Mesendoderm (in vitro differentiated cells): Measurements from ENCODE around the gene RGS8.

Source experiments
- DNase-seq: peaks from one replicate; pipeline ENCODE4 v3.0.0; 2013
- H2AK5ac ChIP-seq: 2 replicates; pipeline ENCODE4 v1.6.1; 2013; ENCODE audit warnings: low read length, inconsistent platforms
- H2BK120ac ChIP-seq: 2 replicates; pipeline ENCODE4 v1.6.1; 2013; ENCODE audit warnings: low read depth, mild to moderate bottlenecking, low read length, moderate library complexity, mixed read lengths
- H2BK15ac ChIP-seq: replicated peaks from 2 replicates; pipeline ENCODE4 v1.6.1; 2013; ENCODE audit warnings: low read depth, mild to moderate bottlenecking, moderate library complexity
- H2BK5ac ChIP-seq: 2 replicates; pipeline ENCODE4 v1.6.1; 2013; ENCODE audit warnings: low read length, inconsistent platforms
- H3K18ac ChIP-seq: 2 replicates; pipeline ENCODE4 v1.6.1; 2013; ENCODE audit warnings: mild to moderate bottlenecking, low read length, mixed read lengths
- H3K23ac ChIP-seq: one replicate; pipeline ENCODE4 v1.6.1; 2013; ENCODE audit warnings: low read length
- H3K27ac ChIP-seq: 2 replicates; pipeline ENCODE4 v1.5.1; 2013; ENCODE audit warnings: low read depth, mild to moderate bottlenecking, inconsistent platforms, low read length, moderate library complexity
- H3K27me3 ChIP-seq: 2 replicates; pipeline ENCODE4 v1.6.1; 2013; ENCODE audit warnings: low read length, control low read depth, mild to moderate bottlenecking, inconsistent platforms; ENCODE audit not compliant: insufficient read depth, poor library complexity
- H3K36me3 ChIP-seq: 2 replicates; pipeline ENCODE4 v1.6.1; 2013; ENCODE audit warnings: low read length, inconsistent platforms; ENCODE audit not compliant: control insufficient read depth, insufficient read depth
- H3K4ac ChIP-seq: one replicate; pipeline ENCODE4 v1.6.1; 2013; ENCODE audit warnings: low read depth, mild to moderate bottlenecking, low read length, moderate library complexity
- H3K4me1 ChIP-seq: 2 replicates; pipeline ENCODE4 v1.6.1; 2013; ENCODE audit warnings: low read depth, low read length, inconsistent platforms; ENCODE audit not compliant: control insufficient read depth
- H3K4me2 ChIP-seq: 2 replicates; pipeline ENCODE4 v1.6.1; 2013; ENCODE audit warnings: low read length
- H3K4me3 ChIP-seq: 2 replicates; pipeline ENCODE4 v1.5.1; 2013; ENCODE audit warnings: mild to moderate bottlenecking, low read length
- H3K56ac ChIP-seq: one replicate; pipeline ENCODE4 v1.6.1; 2013; ENCODE audit warnings: low read length
- H3K79me1 ChIP-seq: 2 replicates; pipeline ENCODE4 v1.6.1; 2013; ENCODE audit warnings: low read length, inconsistent platforms
- H3K79me2 ChIP-seq: 2 replicates; pipeline ENCODE4 v1.6.1; 2013; ENCODE audit warnings: mild to moderate bottlenecking, low read length; ENCODE audit not compliant: control insufficient read depth, insufficient read depth
- H3K9ac ChIP-seq: 2 replicates; pipeline ENCODE4 v1.6.1; 2013; ENCODE audit warnings: low read length, inconsistent platforms
- H4K5ac ChIP-seq: one replicate; pipeline ENCODE4 v1.6.1; 2013; ENCODE audit warnings: low read length
- H4K8ac ChIP-seq: one replicate; pipeline ENCODE4 v1.6.1; 2013; ENCODE audit warnings: low read depth, mild to moderate bottlenecking, control low read depth, low read length, moderate library complexity
- WGBS: extraction: QIAGEN DNeasy Blood & Tissue Kit; methylation state at CpG from one replicate; pipeline ENCODE4 v1.1.7; 2013; ENCODE audit warnings: low lambda C conversion rate, missing lambda C conversion rate; ENCODE audit not compliant: insufficient coverage; ENCODE audit errors: extremely low coverage; 5-methylcytosine and 5-hydroxymethylcytosine counted together

The RGS8 gene

DNA sequence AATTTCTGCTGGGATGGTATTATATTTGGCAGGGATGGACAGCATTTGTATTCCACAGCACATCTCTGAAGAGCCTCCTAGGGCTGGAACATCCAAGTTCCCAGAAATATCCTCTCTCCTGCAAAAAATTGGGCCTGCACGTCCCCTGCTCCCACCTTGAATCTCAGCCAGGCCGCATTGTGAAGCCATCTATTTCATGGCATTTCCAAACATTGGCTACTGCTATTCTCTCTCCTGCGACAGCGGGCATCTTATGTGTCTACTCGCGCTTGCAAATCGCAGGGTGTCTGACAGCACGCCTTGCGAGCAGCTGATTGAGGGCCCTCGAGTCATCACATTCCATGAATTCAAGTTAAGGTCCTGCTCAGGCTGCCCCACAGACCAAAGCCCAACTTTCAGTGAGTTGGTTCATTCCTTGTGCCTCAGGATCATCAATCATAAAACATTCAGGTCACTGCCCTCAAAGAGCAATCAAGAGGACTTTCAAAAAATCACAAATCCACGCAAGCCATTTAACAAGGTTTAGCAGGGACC is 15.8 kb downstream of the RGS8 start:
- Histone ChIP-seq H3K4me3 (no peak overlapping the region), H3K27me3 (no peaks in the 10 kb centered on the region), H2BK5ac (no peak overlapping the region), H3K36me3 (no peaks in the 10 kb centered on the region), H2BK120ac (no peak overlapping the region), H3K56ac (no peak overlapping the region), H3K79me2 (no peaks in the 10 kb centered on the region), H2BK15ac (no peak overlapping the region), H4K8ac (no peak overlapping the region), H3K18ac (no peak overlapping the region), H3K23ac (no peak overlapping the region), H3K79me1 (no peaks in the 10 kb centered on the region), H4K5ac (no peak overlapping the region), H3K4me2 (no peak overlapping the region), H3K4me1 (peaks cover 19% of the 10 kb centered on the region), H3K9ac (no peak overlapping the region), H3K4ac (no peak overlapping the region), H3K27ac (no peak overlapping the region), H2AK5ac (no peak overlapping the region)
- peak; percentile 80 for DNase-seq
- no CpG with 5 or more reads among the region's 11 CpGs for WGBS

DNA sequence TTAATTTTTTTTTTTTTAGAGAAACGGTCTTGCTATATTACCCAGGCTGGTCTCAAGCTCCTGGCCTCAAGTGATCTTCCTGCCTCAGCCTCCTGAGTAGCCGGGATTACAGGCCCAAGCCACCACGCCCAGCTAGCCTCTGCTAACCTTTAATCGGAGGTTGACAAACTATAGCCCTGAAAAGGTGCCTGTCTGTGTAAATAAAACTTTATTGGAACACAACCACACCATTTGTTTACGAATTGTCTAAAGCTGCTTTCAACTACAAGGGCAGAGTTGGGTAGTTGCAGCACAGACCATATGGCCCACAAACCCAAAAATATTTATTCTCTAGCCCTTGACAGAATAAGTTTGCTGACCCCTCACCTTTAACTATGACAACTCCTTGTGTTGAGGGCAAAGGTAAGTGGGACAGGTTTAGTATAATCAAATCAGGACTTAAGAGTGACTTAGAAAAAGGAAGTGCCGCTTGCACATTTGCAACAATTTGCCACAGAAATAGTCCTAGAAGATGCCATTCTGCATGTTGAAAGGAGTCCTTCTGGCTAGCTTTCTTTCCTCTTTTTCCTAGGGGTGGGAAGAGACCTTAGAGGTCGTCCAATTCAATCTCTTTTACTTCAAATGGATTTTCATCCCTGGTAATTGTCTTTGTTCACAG is 16.4 kb downstream of the RGS8 start:
- Histone ChIP-seq H2AK5ac (no peak overlapping the region), H3K27ac (no peak overlapping the region), H3K23ac (no peak overlapping the region), H3K4ac (no peak overlapping the region), H3K4me3 (no peak overlapping the region), H3K18ac (no peak overlapping the region), H2BK120ac (no peak overlapping the region), H3K9ac (no peak overlapping the region), H4K5ac (no peak overlapping the region), H2BK5ac (no peak overlapping the region), H3K4me2 (no peak overlapping the region), H3K36me3 (no peaks in the 10 kb centered on the region), H3K79me2 (no peaks in the 10 kb centered on the region), H3K56ac (no peak overlapping the region), H3K27me3 (no peaks in the 10 kb centered on the region), H2BK15ac (no peak overlapping the region), H3K79me1 (no peaks in the 10 kb centered on the region), H4K8ac (no peak overlapping the region), H3K4me1 (peaks cover 19% of the 10 kb centered on the region)
- DNase-seq, result no peak
- no CpG with 5 or more reads among the region's 7 CpGs for WGBS

DNA sequence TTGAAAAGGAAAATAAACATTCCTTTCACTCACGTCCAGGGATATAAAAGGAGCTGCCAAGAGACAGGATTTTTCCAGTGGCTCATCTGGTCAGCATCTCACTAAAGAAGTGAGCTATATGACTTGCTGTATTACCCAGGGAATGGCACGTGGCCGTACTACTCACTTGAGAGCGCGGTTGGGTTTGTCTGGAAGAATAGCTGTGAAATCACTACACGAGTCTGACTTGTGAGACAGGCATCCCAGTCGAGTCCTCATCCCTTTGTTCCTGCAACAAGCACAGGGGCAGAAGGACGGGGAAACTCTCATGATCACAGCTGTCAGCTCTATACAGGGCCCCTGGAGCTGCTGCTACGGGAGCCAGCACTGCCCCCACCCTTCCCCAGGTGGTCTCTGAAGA is 17.7 kb downstream of the RGS8 start:
- Histone ChIP-seq H2BK15ac (no peak overlapping the region), H3K27ac (no peak overlapping the region), H3K4me3 (no peak overlapping the region), H3K9ac (no peak overlapping the region), H3K79me1 (no peaks in the 10 kb centered on the region), H3K56ac (no peak overlapping the region), H4K8ac (no peak overlapping the region), H3K4me2 (no peak overlapping the region), H3K4me1 (peaks cover 14% of the 10 kb centered on the region), H3K79me2 (no peaks in the 10 kb centered on the region), H2AK5ac (no peak overlapping the region), H3K27me3 (no peaks in the 10 kb centered on the region), H3K4ac (no peak overlapping the region), H3K18ac (no peak overlapping the region), H4K5ac (no peak overlapping the region), H3K23ac (no peak overlapping the region), H3K36me3 (no peaks in the 10 kb centered on the region), H2BK5ac (no peak overlapping the region), H2BK120ac (no peak overlapping the region)
- no CpG with 5 or more reads among the region's 9 CpGs for WGBS
- DNase-seq, result peak; percentile 47

DNA sequence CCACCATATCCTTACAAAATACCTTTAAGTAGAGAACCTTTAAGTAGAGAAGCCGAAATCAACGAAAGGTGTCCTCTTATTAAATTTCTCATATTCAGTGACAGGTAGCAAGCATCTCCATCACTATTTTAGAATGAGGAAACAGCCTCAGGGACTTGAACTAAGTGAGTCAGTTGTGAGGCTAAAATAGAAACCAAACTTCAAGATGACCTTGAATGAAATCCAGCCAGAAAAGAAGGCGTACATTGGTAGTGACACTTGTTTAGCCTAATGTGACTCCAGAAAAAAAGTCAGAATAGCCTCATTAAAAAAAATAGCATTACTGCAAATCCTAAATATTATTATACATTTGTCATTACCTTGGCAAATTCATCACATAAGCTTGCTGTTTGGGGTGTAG is 20.1 kb downstream of the RGS8 start:
- no peak for DNase-seq
- Histone ChIP-seq H3K56ac (no peak overlapping the region), H3K18ac (no peak overlapping the region), H3K36me3 (no peaks in the 10 kb centered on the region), H2AK5ac (no peak overlapping the region), H3K4me2 (no peak overlapping the region), H3K4ac (no peak overlapping the region), H2BK5ac (no peak overlapping the region), H3K79me1 (no peaks in the 10 kb centered on the region), H4K5ac (no peak overlapping the region), H3K23ac (no peak overlapping the region), H2BK15ac (no peak overlapping the region), H3K27ac (no peak overlapping the region), H3K27me3 (no peaks in the 10 kb centered on the region), H3K4me3 (no peak overlapping the region), H3K79me2 (no peaks in the 10 kb centered on the region), H4K8ac (no peak overlapping the region), H3K4me1 (peaks cover 7% of the 10 kb centered on the region), H2BK120ac (no peak overlapping the region), H3K9ac (no peak overlapping the region)
- no CpG with 5 or more reads among the region's 3 CpGs for WGBS

DNA sequence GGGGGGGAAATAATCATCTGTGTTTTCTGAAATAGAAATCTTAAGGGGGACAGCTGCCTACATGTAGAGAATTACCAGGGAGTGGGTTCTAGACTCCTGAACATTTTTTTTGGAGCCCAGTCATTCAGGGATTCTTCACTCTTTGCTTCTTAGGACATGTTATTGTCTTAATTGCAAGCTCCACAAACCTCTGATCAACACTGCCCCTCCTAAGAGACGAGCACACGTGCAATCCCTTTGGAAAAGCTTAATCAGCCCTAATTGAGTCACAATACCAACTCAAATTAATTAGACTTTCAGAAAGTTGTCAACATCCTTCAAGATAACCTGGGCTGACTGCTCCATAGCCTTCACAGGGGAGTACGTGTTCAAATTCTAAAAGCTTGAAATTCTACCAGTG is 21.4 kb downstream of the RGS8 start:
- peaks cover 5% of the 10 kb centered on the region for H3K4me1 ChIP-seq
- no peaks in the 10 kb centered on the region for H3K36me3 ChIP-seq
- H4K5ac ChIP-seq, result no peak overlapping the region
- H3K79me1 ChIP-seq, result no peaks in the 10 kb centered on the region
- no CpG with 5 or more reads among the region's 3 CpGs for WGBS
- H3K27me3 ChIP-seq, result no peaks in the 10 kb centered on the region
- H2AK5ac ChIP-seq, result no peak overlapping the region
- H3K4ac ChIP-seq, result no peak overlapping the region
- no peak overlapping the region for H4K8ac ChIP-seq
- H3K56ac ChIP-seq, result no peak overlapping the region
- H3K4me3 ChIP-seq, result no peak overlapping the region
- H3K4me2 ChIP-seq, result no peak overlapping the region
- DNase-seq, result no peak
- H2BK5ac ChIP-seq, result no peak overlapping the region
- no peak overlapping the region for H3K9ac ChIP-seq
- H3K27ac ChIP-seq, result no peak overlapping the region
- no peak overlapping the region for H3K18ac ChIP-seq
- H2BK120ac ChIP-seq, result no peak overlapping the region
- no peaks in the 10 kb centered on the region for H3K79me2 ChIP-seq
- H2BK15ac ChIP-seq, result no peak overlapping the region
- no peak overlapping the region for H3K23ac ChIP-seq
